Endothelial cell (in vitro differentiated cells): Measurements from ENCODE around the gene TLR7. TPM values are rescaled to one million over a fixed set of nuclear protein-coding genes. Genes with fewer than 3 reads are reported as not detected.

Experiments
- DNase-seq: peaks from one replicate; pipeline ENCODE4 v3.0.0; 2021; ENCODE audit warnings: low spot score
- H3K27ac Mint-ChIP-seq: one replicate; pipeline ENCODE4 v1.8.0; 2021; ENCODE audit warnings: mixed read lengths, inconsistent platforms; ENCODE audit not compliant: unreplicated experiment
- H3K27me3 Mint-ChIP-seq: one replicate; pipeline ENCODE4 v1.8.0; 2021; ENCODE audit warnings: mild to moderate bottlenecking, moderate library complexity, mixed read lengths, inconsistent platforms; ENCODE audit not compliant: unreplicated experiment
- H3K36me3 Mint-ChIP-seq: one replicate; pipeline ENCODE4 v1.8.0; 2021; ENCODE audit warnings: mild to moderate bottlenecking, low read depth, mixed read lengths, inconsistent platforms; ENCODE audit not compliant: unreplicated experiment
- H3K4me1 Mint-ChIP-seq: one replicate; pipeline ENCODE4 v1.8.0; 2021; ENCODE audit warnings: mild to moderate bottlenecking, mixed read lengths, inconsistent platforms; ENCODE audit not compliant: unreplicated experiment
- H3K4me3 Mint-ChIP-seq: one replicate; pipeline ENCODE4 v1.8.0; 2021; ENCODE audit warnings: mild to moderate bottlenecking, mixed read lengths, inconsistent platforms; ENCODE audit not compliant: unreplicated experiment
- H3K9me3 Mint-ChIP-seq: one replicate; pipeline ENCODE4 v1.8.0; 2021; ENCODE audit warnings: mixed read lengths, inconsistent platforms; ENCODE audit not compliant: unreplicated experiment
- total RNA-seq: library from RNA; stranded (reverse); fragmentation: NEBNext Ultra II Directional; extraction: Animal tissue kit (Norgen Biotek cat#: 25700); gene quantifications from one replicate; pipeline ENCODE4 v1.2.1, GENCODE V29; 2021; ENCODE audit not compliant: unreplicated experiment
- TF ChIP-seq, protein P1 (sequence below): fragments of 200-600 bp; sonication (generic); IDR thresholded peaks from one replicate; pipeline ENCODE4 v1.5.0; 2021; ENCODE audit warnings: antibody characterized with exemption; ENCODE audit not compliant: unreplicated experiment

The TLR7 gene
- total RNA-seq, 1 donor from 2014 or later, result not detected

- Mint-ChIP-seq H3K9me3 (no peaks in the 10 kb centered on the region), H3K27ac (no peak overlapping the region), H3K27me3 (no peaks in the 10 kb centered on the region), H3K4me3 (no peak overlapping the region), H3K36me3 (no peaks in the 10 kb centered on the region), H3K4me1 (no peaks in the 10 kb centered on the region)
- TF ChIP-seq, protein P1, sequence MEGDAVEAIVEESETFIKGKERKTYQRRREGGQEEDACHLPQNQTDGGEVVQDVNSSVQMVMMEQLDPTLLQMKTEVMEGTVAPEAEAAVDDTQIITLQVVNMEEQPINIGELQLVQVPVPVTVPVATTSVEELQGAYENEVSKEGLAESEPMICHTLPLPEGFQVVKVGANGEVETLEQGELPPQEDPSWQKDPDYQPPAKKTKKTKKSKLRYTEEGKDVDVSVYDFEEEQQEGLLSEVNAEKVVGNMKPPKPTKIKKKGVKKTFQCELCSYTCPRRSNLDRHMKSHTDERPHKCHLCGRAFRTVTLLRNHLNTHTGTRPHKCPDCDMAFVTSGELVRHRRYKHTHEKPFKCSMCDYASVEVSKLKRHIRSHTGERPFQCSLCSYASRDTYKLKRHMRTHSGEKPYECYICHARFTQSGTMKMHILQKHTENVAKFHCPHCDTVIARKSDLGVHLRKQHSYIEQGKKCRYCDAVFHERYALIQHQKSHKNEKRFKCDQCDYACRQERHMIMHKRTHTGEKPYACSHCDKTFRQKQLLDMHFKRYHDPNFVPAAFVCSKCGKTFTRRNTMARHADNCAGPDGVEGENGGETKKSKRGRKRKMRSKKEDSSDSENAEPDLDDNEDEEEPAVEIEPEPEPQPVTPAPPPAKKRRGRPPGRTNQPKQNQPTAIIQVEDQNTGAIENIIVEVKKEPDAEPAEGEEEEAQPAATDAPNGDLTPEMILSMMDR, result no peak
- DNase-seq, result no peak
Measured at GRCh38 chrX:12877386-12877785, 10.5 kb downstream of the TLR7 start.

GRCh38 chrX:12878536-12878935 is 11.7 kb downstream of the TLR7 start:
- Mint-ChIP-seq H3K4me1 (no peaks in the 10 kb centered on the region), H3K9me3 (no peaks in the 10 kb centered on the region), H3K4me3 (no peak overlapping the region), H3K36me3 (no peaks in the 10 kb centered on the region), H3K27ac (no peak overlapping the region), H3K27me3 (peaks cover 1% of the 10 kb centered on the region)
- TF ChIP-seq, protein P1, result no peak
- no peak for DNase-seq

- H3K9me3 Mint-ChIP-seq, result no peaks in the 10 kb centered on the region
- peaks cover 1% of the 10 kb centered on the region for H3K27me3 Mint-ChIP-seq
- H3K27ac Mint-ChIP-seq, result no peak overlapping the region
- no peak for DNase-seq
- TF ChIP-seq, protein P1, result no peak
- no peaks in the 10 kb centered on the region for H3K36me3 Mint-ChIP-seq
- no peak overlapping the region for H3K4me3 Mint-ChIP-seq
- H3K4me1 Mint-ChIP-seq, result no peaks in the 10 kb centered on the region
Measured at GRCh38 chrX:12881914-12882313, 15.0 kb downstream of the TLR7 start.

GRCh38 chrX:12885508-12885907 is 18.6 kb downstream of the TLR7 start:
- no peaks in the 10 kb centered on the region for H3K4me1 Mint-ChIP-seq
- TF ChIP-seq, protein P1, result no peak
- H3K4me3 Mint-ChIP-seq, result no peak overlapping the region
- peaks cover 1% of the 10 kb centered on the region for H3K27me3 Mint-ChIP-seq
- H3K27ac Mint-ChIP-seq, result no peak overlapping the region
- H3K36me3 Mint-ChIP-seq, result no peaks in the 10 kb centered on the region
- DNase-seq, result no peak
- no peaks in the 10 kb centered on the region for H3K9me3 Mint-ChIP-seq

DNA sequence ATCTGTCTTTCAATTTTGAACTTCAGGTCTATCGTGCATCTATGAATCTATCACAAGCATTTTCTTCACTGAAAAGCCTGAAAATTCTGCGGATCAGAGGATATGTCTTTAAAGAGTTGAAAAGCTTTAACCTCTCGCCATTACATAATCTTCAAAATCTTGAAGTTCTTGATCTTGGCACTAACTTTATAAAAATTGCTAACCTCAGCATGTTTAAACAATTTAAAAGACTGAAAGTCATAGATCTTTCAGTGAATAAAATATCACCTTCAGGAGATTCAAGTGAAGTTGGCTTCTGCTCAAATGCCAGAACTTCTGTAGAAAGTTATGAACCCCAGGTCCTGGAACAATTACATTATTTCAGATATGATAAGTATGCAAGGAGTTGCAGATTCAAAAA is 19.7 kb downstream of the TLR7 start:
- no peaks in the 10 kb centered on the region for H3K36me3 Mint-ChIP-seq
- no peaks in the 10 kb centered on the region for H3K9me3 Mint-ChIP-seq
- H3K27ac Mint-ChIP-seq, result no peak overlapping the region
- TF ChIP-seq, protein P1, result no peak
- H3K4me1 Mint-ChIP-seq, result no peaks in the 10 kb centered on the region
- DNase-seq, result no peak
- H3K4me3 Mint-ChIP-seq, result no peak overlapping the region
- peaks cover 1% of the 10 kb centered on the region for H3K27me3 Mint-ChIP-seq
